CD8-positive, alpha-beta memory T cell (primary cell): ENCODE data around the gene B3GALNT1. TPM values are rescaled to one million over a fixed set of nuclear protein-coding genes. Genes with fewer than 3 reads are reported as not detected.

Experiments
- CTCF ChIA-PET: fragments of 350-600 bp; sonication (Branson Sonifier 250); formaldehyde crosslinking; loops from one replicate; lab custom pipeline; 2021; ENCODE audit warnings: antibody characterized with exemption; lab: Charles Lee
- POLR2A ChIA-PET: fragments of 350-600 bp; sonication (Branson Sonifier 250); formaldehyde crosslinking; loops from one replicate; lab custom pipeline; 2021; ENCODE audit warnings: antibody characterized with exemption; lab: Charles Lee
- DNase-seq, 5 donors: peaks; one replicate each; pipeline versions ENCODE4 v3.0.0 to v3.0.0-alpha.2; 2020 to 2022; ENCODE audit warnings: mixed read lengths in 1 of 5
- H3K27ac ChIP-seq: one replicate; pipeline ENCODE4 v1.7.0; 2013; ENCODE audit warnings: low read depth, mild to moderate bottlenecking, low read length, moderate library complexity
- H3K27me3 ChIP-seq: 2 replicates; pipeline ENCODE4 v1.7.0; 2013; ENCODE audit warnings: low read length, mild to moderate bottlenecking; ENCODE audit not compliant: insufficient read depth, poor library complexity, severe bottlenecking
- H3K36me3 ChIP-seq: 2 replicates; pipeline ENCODE4 v1.7.0; 2013; ENCODE audit warnings: mild to moderate bottlenecking, low read length, moderate library complexity; ENCODE audit not compliant: insufficient read depth
- H3K4me1 ChIP-seq: 2 replicates; pipeline ENCODE4 v1.7.0; 2013; ENCODE audit warnings: mild to moderate bottlenecking, low read length, moderate library complexity; ENCODE audit not compliant: insufficient read depth
- H3K4me3 ChIP-seq: 2 replicates; pipeline ENCODE4 v1.7.0; 2013; ENCODE audit warnings: mild to moderate bottlenecking, low read length
- H3K9me3 ChIP-seq: 2 replicates; pipeline ENCODE4 v1.7.0; 2013; ENCODE audit warnings: mild to moderate bottlenecking, low read length
- H3K27ac Mint-ChIP-seq, 8 donors: one replicate each; pipeline ENCODE4 v1.8.0; 2020 to 2021; ENCODE audit warnings: mixed read lengths in 8 of 8, mild to moderate bottlenecking in 6 of 8, inconsistent platforms in 3 of 8, moderate library complexity in 3 of 8
- H3K27me3 Mint-ChIP-seq, 2 donors: one replicate each; pipeline ENCODE4 v1.8.0; 2020 to 2021; ENCODE audit warnings: mixed read lengths in 2 of 2, mild to moderate bottlenecking in 1 of 2, moderate library complexity in 1 of 2
- H3K36me3 Mint-ChIP-seq, 3 donors: one replicate each; pipeline ENCODE4 v1.8.0; 2020 to 2021; ENCODE audit warnings: mixed read lengths in 3 of 3, inconsistent platforms in 1 of 3, mild to moderate bottlenecking in 1 of 3
- H3K4me1 Mint-ChIP-seq, 3 donors: one replicate each; pipeline ENCODE4 v1.8.0; 2020 to 2021; ENCODE audit warnings: mixed read lengths in 3 of 3, inconsistent platforms in 1 of 3, mild to moderate bottlenecking in 1 of 3
- H3K4me3 Mint-ChIP-seq, 7 donors: one replicate each; pipeline ENCODE4 v1.8.0; 2020 to 2021; ENCODE audit warnings: mixed read lengths in 7 of 7, mild to moderate bottlenecking in 6 of 7, moderate library complexity in 4 of 7, inconsistent platforms in 2 of 7
- H3K9me3 Mint-ChIP-seq, 5 donors: one replicate each; pipeline ENCODE4 v1.8.0; 2020 to 2022; ENCODE audit warnings: mixed read lengths in 5 of 5, mild to moderate bottlenecking in 3 of 5, moderate library complexity in 2 of 5, inconsistent platforms in 1 of 5
- polyA plus RNA-seq: library from polyadenylated mRNA; unstranded; fragments of 300-500 nt; fragmentation: Illumina TruSeq; gene quantifications from one replicate; pipeline ENCODE4 v1.2.3, GENCODE V29; 2021
- total RNA-seq, 2 experiments: library from RNA; stranded (reverse); gene quantifications; one replicate each; pipeline ENCODE4 v1.2.3, GENCODE V29; 2021

The B3GALNT1 gene
- total and polyA plus RNA-seq, 3 experiments from 2014 or later = 1.8 to 2.4 (median 2.0) TPM

DNA sequence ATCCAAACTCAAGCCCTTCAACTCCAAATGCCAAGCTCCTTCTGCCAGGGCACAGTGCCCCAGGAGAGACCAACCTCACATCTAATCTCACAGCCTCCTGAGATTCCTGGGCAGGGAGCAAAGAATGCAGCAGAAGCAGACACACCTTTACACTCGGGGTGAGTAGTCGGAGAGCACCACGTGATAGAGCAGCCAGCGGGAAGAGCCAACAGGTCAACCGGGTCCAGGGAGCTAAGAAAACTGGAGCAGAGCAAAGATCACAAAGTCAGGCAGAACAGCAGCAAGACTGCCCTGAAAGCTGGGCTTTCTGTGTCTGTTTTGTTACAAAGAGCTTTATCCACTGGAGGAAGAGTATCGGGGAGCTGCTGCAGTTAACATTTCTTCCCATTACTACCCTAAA lies 4.2 kb downstream of the B3GALNT1 start:
- Mint-ChIP-seq H3K36me3 (no peaks in the 10 kb centered on the region), H3K9me3 (no peaks in the 10 kb centered on the region), H3K27me3 (peaks cover 13 to 19% of the 10 kb centered on the region in 2 donors)

DNA sequence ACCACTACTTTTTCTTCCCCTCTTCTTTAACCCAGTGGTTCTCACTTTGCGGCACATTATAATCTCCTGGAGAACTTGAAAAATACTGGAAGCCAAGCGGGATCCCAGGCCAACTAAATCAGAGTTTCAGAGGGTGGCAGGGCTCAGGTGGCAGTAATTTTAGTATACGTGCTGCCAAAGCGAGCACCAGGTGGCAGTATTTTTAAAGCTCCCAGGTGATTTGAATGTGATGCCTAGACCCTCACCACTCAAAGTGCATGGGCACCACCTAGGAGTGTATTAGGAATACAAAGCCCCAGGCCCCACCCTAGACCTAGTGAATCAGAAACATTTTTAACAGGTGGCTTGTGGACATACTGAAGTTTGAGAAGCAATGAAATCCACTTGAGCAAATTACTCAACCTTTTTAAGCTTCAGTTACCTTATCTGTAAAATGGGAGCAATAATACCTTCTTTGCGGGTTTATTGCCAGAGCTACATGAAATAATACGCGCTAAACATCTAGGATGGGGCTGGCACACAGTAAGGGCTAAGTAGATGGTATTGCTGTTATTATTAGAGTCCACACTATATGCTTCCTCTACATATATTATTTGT lies 8.3 kb downstream of the B3GALNT1 start:
- Histone ChIP-seq H3K36me3 (no peaks in the 10 kb centered on the region), H3K9me3 (no peaks in the 10 kb centered on the region), H3K4me3 (no peak overlapping the region), H3K27ac (no peak overlapping the region), H3K27me3 (no peaks in the 10 kb centered on the region), H3K4me1 (no peaks in the 10 kb centered on the region)
- no peak for DNase-seq
- no peaks in the 10 kb centered on the region for H3K36me3 Mint-ChIP-seq
- CTCF ChIA-PET = no interaction called here
- H3K27me3 Mint-ChIP-seq = peaks cover 6 to 7% of the 10 kb centered on the region in 2 donors
- POLR2A ChIA-PET = no interaction called here
- H3K27ac Mint-ChIP-seq = no peak overlapping the region
- H3K9me3 Mint-ChIP-seq = no peaks in the 10 kb centered on the region
- no peaks in the 10 kb centered on the region for H3K4me1 Mint-ChIP-seq
- no peak overlapping the region for H3K4me3 Mint-ChIP-seq

More for the DNA sequence above, 4.2 kb downstream of the B3GALNT1 start:
- ChIA-PET CTCF (no interaction called here), POLR2A (no interaction called here)
- no peak overlapping the region for H3K27ac ChIP-seq
- H3K4me3 Mint-ChIP-seq = no peak overlapping the region
- DNase-seq = no peak
- peak overlapping the region in 1 of 8 donors; percentile 30 for H3K27ac Mint-ChIP-seq
- no peak overlapping the region for H3K4me3 ChIP-seq
- H3K4me1 ChIP-seq = no peaks in the 10 kb centered on the region
- peaks cover 7 to 12% (median 8%) of the 10 kb centered on the region in 3 donors for H3K4me1 Mint-ChIP-seq
- no peaks in the 10 kb centered on the region for H3K36me3 ChIP-seq
- H3K27me3 ChIP-seq = no peaks in the 10 kb centered on the region
- H3K9me3 ChIP-seq = no peaks in the 10 kb centered on the region

DNA sequence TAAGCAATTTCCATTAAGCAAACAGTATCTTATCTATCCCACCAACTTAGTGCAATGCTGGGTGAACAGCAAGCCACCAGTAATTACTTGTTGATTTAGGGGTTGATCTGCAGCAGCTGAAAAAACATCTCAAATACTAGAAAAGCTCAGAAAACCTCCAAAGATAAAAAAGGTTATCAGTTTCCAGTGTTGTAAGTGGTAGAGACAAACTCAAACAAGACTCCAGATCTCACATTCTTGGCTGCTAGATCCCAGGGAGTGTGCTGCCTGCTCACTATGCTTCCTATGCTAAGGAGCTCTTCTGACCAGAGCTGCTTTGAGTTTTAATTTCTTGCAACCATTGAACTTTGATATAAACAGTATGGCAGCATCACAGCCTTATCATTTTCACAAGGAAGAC lies 11.3 kb downstream of the B3GALNT1 start:
- Histone ChIP-seq H3K27ac (no peak overlapping the region), H3K4me1 (no peaks in the 10 kb centered on the region), H3K36me3 (no peaks in the 10 kb centered on the region), H3K4me3 (no peak overlapping the region), H3K27me3 (no peaks in the 10 kb centered on the region), H3K9me3 (no peaks in the 10 kb centered on the region)
- no peak for DNase-seq
- Mint-ChIP-seq H3K4me3 (no peak overlapping the region), H3K9me3 (no peaks in the 10 kb centered on the region), H3K4me1 (no peaks in the 10 kb centered on the region), H3K27me3 (peaks cover 0 to 3% of the 10 kb centered on the region in 2 donors), H3K27ac (peak overlapping the region in 1 of 8 donors; percentile 61), H3K36me3 (no peaks in the 10 kb centered on the region)
- ChIA-PET CTCF (no interaction called here), POLR2A (no interaction called here)

DNA sequence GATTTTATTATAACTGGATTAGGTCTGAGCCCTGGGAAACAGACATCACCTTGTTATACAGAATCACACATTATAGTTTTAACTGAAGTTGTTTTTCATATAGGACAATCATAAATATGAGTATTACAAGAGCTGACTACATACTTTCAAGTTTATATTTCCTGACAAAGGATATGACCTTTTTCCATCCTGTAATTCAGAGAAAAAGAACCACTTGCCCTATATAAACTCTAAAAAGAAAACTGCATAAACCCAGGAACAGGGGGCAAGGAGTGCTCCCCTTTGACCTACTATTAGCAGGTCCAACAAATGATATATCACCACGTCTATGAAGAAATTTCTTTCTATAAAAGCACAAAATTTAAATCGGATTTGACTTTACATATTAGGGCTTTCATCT lies 20.9 kb downstream of the B3GALNT1 start:
- POLR2A ChIA-PET = no interaction called here
- H3K4me1 Mint-ChIP-seq = peaks cover 0 to 7% (median 6%) of the 10 kb centered on the region in 3 donors
- H3K4me3 Mint-ChIP-seq = no peak overlapping the region
- H3K27me3 Mint-ChIP-seq = peaks cover 0 to 23% of the 10 kb centered on the region in 2 donors
- H3K9me3 ChIP-seq = no peaks in the 10 kb centered on the region
- H3K36me3 ChIP-seq = no peaks in the 10 kb centered on the region
- DNase-seq = no peak
- H3K36me3 Mint-ChIP-seq = no peaks in the 10 kb centered on the region
- no peak overlapping the region for H3K27ac Mint-ChIP-seq
- H3K4me1 ChIP-seq = no peaks in the 10 kb centered on the region
- H3K9me3 Mint-ChIP-seq = no peaks in the 10 kb centered on the region
- no peaks in the 10 kb centered on the region for H3K27me3 ChIP-seq
- H3K27ac ChIP-seq = no peak overlapping the region
- no peak overlapping the region for H3K4me3 ChIP-seq
- CTCF ChIA-PET = no interaction called here

DNA sequence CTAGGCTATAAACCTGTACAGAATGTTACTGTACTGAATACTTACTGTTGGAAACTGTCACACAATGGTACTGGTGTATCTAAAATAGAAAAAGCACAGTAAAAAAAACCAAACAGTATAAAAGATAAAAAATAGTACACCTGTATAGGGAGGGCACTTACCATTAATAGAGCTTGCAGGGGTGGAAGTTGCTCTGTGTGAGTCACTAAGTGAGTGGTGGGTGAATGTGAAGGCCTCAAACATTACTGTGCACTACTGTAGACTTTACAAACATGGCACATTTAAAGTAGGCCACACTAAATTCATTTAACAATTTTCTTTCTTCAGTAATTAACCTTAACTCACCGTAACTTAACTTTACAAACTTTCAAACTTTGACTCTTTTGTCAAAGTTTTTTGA lies 22.0 kb downstream of the B3GALNT1 start:
- Mint-ChIP-seq H3K4me1 (peaks cover 0 to 7% (median 6%) of the 10 kb centered on the region in 3 donors), H3K9me3 (no peaks in the 10 kb centered on the region), H3K27ac (no peak overlapping the region), H3K4me3 (no peak overlapping the region), H3K27me3 (peaks cover 0 to 17% of the 10 kb centered on the region in 2 donors), H3K36me3 (no peaks in the 10 kb centered on the region)
- H3K4me1 ChIP-seq = no peaks in the 10 kb centered on the region
- ChIA-PET CTCF (no interaction called here), POLR2A (no interaction called here)
- no peaks in the 10 kb centered on the region for H3K27me3 ChIP-seq
- no peaks in the 10 kb centered on the region for H3K36me3 ChIP-seq
- H3K27ac ChIP-seq = no peak overlapping the region
- H3K9me3 ChIP-seq = no peaks in the 10 kb centered on the region
- H3K4me3 ChIP-seq = no peak overlapping the region
- DNase-seq = no peak

DNA sequence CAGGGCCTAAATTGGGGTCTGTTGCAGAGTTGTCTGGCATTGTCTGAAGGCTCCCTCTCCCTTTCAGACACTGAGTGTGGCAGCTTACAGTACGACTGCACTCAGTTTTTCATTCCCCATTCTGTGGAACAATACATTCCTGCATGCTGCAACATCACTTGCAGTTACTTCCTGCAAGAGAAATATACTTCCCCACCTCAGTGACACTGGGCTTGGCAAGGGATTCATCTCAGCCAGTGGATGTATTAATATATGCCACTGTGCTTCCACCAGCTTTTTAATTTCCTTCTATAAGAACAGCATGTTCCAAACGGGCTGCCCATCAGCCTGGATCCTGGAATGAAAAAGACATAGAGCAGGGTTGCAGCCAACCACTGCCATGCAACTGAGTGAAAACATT lies 23.1 kb downstream of the B3GALNT1 start:
- Histone ChIP-seq H3K27me3 (no peaks in the 10 kb centered on the region), H3K4me3 (no peak overlapping the region), H3K36me3 (no peaks in the 10 kb centered on the region), H3K4me1 (no peaks in the 10 kb centered on the region), H3K27ac (no peak overlapping the region), H3K9me3 (no peaks in the 10 kb centered on the region)
- CTCF ChIA-PET = no interaction called here
- POLR2A ChIA-PET = no interaction called here
- no peak overlapping the region for H3K27ac Mint-ChIP-seq
- H3K9me3 Mint-ChIP-seq = no peaks in the 10 kb centered on the region
- H3K4me3 Mint-ChIP-seq = no peak overlapping the region
- DNase-seq = no peak
- no peaks in the 10 kb centered on the region for H3K36me3 Mint-ChIP-seq
- H3K4me1 Mint-ChIP-seq = peaks cover 0 to 7% (median 6%) of the 10 kb centered on the region in 3 donors
- H3K27me3 Mint-ChIP-seq = peaks cover 0 to 10% of the 10 kb centered on the region in 2 donors

DNA sequence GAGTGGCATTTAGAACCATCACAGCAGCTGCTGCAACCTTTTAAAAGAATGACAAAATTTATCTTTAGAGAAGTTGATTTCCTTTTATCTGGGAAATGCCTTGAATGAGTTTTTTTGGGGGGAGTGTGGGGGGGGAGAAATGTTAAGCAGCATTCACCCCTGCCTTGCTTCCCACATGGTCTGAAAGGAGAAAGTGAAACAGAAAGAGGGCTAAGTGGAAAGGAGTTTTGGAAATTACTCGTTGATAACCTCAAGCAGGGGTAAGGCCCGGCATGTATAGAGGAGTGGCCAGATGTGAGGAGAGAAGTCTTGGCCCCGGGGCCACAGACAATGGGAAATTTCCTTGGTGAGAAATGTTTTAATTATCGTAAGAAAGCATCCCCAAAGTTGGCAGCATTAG lies 23.5 kb downstream of the B3GALNT1 start:
- Mint-ChIP-seq H3K36me3 (no peaks in the 10 kb centered on the region), H3K4me1 (peaks cover 0 to 7% (median 6%) of the 10 kb centered on the region in 3 donors), H3K27me3 (peaks cover 0 to 10% of the 10 kb centered on the region in 2 donors), H3K9me3 (no peaks in the 10 kb centered on the region), H3K4me3 (no peak overlapping the region), H3K27ac (no peak overlapping the region)
- no peaks in the 10 kb centered on the region for H3K4me1 ChIP-seq
- H3K27ac ChIP-seq = no peak overlapping the region
- DNase-seq = no peak
- H3K27me3 ChIP-seq = no peaks in the 10 kb centered on the region
- H3K36me3 ChIP-seq = no peaks in the 10 kb centered on the region
- H3K4me3 ChIP-seq = no peak overlapping the region
- CTCF ChIA-PET = no interaction called here
- POLR2A ChIA-PET = no interaction called here
- H3K9me3 ChIP-seq = no peaks in the 10 kb centered on the region

DNA sequence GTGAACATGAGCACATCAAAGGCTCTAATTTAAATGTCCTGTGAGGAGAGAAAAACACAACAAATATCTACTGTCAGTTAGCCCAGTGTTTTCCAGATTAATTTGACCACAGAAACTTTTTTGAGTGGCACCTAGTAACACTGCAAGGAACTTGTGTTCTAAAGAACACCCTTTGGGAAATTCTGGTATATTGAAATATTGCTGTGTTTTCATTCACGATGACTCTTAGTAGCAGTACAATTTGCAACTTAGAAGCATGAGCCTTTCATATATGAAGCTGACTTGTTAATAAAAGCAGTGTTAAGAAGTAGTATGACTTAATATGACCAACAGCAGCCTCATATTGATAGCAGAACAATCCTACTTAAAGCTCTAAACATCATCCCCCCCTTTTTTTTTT lies 32.0 kb downstream of the B3GALNT1 start:
- Histone ChIP-seq H3K9me3 (no peaks in the 10 kb centered on the region), H3K36me3 (no peaks in the 10 kb centered on the region), H3K27me3 (no peaks in the 10 kb centered on the region), H3K27ac (no peak overlapping the region), H3K4me1 (no peaks in the 10 kb centered on the region), H3K4me3 (no peak overlapping the region)
- Mint-ChIP-seq H3K27ac (no peak overlapping the region), H3K4me3 (no peak overlapping the region), H3K9me3 (no peaks in the 10 kb centered on the region), H3K36me3 (peaks cover 0 to 5% (median 0%) of the 10 kb centered on the region in 3 donors), H3K4me1 (no peaks in the 10 kb centered on the region), H3K27me3 (no peaks in the 10 kb centered on the region)
- CTCF ChIA-PET = no interaction called here
- DNase-seq = no peak
- POLR2A ChIA-PET = no interaction called here
